ENCODE measurements around the gene WNT7A.

GRCh38 chr3:13832130-13832529, 47.7 kb downstream of the WNT7A start:
- TF ChIP-seq PAX5 (IDR thresholded peaks at IDR 0.05; ENCODE audit: insufficient read depth, low read length, severe bottlenecking) (no peak), POLR2A (IDR thresholded peaks at IDR 0.05; ENCODE audit: low read depth, low read length) (no peak)
